ENCODE measurements around the gene BPIFB6.

Gene BPIFB6

GRCh38 chr20:33031531-33031930 lies at the start of gene BPIFB6:
TSS of gene BPIFB6 (plus strand) at chr20:33031648. CDS start at chr20:33031648, 0 bp downstream.
- DNase-seq, result no peak

DNA sequence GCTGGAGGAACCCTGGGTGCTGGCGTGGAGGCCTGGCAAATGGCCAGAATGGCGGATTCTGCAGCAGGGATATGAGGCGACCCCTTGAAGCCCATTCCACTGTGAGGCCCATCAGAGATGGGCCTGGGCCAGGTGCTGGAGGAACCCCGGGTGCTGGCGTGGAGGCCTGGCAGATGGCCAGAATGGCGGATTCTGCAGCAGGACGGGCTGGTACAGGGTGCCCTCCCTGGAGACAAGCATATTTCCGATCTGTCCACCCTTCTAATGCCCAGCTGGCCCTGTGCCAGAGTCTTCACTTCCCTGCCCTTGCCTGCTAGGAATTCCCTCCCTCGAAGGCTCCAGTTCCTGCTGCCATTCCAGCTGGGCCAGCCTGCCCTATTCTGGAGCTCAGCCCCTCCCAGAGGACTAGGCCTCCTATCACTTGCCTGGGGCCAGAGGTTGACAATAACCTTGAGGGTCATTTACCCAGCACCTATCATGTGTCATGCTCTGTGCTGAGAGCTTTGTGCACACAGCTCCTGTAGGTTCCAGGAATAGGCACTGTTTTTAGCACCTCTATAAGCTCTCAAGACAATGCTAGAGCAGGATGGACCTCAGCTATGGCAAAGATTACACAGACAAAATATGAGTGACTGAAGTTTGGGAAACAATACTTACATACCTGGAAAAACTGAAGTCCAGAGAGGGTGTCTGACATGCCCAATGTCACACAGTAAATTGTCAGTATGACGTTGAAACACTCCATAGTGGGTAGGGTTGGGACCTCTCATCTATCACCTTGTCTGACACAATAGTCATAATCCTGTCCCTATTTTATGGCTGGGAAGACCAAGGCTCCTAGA lies 48.6 kb upstream of the BPIFB6 start:
- DNase-seq, result no peak

GRCh38 chr20:32983459-32984112 lies 47.9 kb upstream of the BPIFB6 start:
- DNase-seq, result no peak

- DNase-seq, result no peak
These were observed 47.3 kb upstream of the BPIFB6 start for GRCh38 chr20:32984196-32984595.

DNA sequence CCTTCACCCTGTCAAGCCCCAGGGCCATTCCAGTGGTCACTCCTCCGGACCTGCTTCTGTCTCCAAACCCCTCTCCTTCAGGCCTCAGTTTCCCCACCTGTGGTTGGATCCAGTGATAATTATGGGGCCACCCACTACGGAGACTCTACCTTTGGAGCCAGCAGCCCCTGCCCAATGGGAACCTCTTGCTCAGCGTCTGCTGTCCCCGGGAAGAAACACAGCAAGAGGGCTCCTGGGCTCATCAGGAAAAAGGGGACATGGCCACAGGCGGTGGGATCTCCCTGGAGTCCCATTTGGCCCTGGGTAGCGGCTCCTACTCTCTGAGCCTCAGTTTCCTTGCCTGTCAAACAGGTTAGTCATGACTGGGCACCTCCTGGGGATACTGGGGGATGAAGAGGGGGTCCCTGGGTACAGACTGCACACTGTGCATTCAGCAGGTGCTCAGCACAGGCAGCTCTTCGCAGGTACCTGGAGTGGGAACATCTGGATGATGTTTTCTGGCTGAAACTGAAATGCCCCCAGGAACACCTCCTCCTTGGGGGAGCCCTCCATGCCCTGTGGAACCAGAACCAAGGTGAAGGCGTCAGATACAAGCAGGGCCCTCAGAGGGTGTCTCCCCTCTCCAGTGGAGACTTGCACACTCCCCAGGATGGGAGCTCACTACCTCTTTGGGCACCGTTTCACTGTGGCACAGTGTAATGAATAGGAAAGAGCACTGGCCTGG lies 46.7 kb upstream of the BPIFB6 start:
- no peak for DNase-seq

- DNase-seq, result no peak
These were observed 45.9 kb upstream of the BPIFB6 start for GRCh38 chr20:32985596-32985995.

DNA sequence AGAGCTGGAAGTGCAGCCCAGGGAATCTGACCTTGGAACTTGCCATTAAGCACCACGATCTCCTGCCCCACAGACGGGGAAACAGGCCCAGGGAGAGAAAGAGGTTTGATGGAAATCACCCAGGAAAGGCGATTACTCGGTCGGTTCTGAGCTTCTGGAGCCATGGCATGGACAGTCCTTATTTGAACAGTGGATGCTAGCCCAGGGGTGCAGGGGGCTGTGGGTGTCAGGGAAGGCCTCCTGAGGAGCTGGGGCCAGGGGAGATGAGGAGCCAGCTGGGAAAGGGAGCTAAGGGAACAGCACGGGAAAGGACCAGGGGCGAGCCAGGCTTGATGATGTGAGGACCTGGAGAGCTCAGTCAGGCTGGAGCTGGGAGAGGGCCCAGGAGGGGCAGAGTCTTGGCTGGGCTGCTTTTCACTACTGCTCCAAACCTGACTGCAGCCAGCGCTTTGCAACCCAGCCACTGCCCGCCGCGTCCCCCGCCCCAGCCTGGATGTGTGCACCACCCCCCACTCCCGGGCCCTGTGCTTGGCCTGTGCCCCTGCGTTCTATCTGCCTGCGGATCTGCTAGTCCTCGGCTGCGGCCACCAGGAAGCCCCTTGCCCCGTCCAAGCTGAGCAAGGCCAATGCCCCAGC lies 45.0 kb upstream of the BPIFB6 start:
- no peak for DNase-seq

GRCh38 chr20:32987044-32987825 lies 44.2 kb upstream of the BPIFB6 start:
- DNase-seq, result no peak

GRCh38 chr20:32988008-32988407 lies 43.4 kb upstream of the BPIFB6 start:
- DNase-seq, result no peak

DNA sequence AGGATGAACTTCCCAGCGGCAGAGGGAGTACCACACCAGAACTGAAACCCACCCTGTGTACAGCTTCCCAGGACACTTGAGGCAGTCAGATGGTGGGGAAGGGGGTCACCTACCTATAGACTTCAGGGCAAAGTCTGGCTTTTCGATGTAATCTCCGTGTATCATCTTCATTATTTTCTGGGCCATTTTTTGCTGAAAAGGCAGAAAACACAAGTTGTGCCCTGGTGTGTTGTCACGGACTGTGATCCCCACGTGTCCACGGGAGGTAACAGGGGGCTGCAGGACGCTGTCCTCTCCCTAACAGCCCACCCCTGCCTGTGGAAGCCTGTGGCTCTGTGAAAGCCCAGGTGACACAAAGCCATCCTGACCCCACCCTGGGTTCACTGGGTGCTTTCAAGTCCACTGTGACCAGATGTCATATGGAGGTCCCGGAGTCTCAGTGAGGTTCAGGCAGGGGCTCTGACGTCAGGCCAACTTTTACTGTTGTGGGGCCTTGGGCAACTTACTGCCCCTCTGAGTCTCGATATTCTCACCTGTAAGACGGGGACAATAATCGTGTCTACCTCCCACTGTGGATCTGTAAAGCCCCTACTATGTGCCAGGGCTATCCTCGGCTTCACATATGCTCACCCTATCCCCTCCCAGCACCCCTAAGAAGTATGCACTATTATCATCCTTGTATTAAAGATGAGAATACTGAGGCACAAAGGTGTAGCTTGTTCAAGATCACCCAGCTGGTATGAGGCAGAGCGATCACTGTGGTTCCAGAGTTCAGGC lies 41.8 kb upstream of the BPIFB6 start:
- no peak for DNase-seq

GRCh38 chr20:32990426-32990825 lies 41.0 kb upstream of the BPIFB6 start:
- DNase-seq, result no peak

GRCh38 chr20:32991383-32991782 lies 40.1 kb upstream of the BPIFB6 start:
- no peak for DNase-seq

GRCh38 chr20:32991792-32992641 lies 39.4 kb upstream of the BPIFB6 start:
- DNase-seq, result no peak

DNA sequence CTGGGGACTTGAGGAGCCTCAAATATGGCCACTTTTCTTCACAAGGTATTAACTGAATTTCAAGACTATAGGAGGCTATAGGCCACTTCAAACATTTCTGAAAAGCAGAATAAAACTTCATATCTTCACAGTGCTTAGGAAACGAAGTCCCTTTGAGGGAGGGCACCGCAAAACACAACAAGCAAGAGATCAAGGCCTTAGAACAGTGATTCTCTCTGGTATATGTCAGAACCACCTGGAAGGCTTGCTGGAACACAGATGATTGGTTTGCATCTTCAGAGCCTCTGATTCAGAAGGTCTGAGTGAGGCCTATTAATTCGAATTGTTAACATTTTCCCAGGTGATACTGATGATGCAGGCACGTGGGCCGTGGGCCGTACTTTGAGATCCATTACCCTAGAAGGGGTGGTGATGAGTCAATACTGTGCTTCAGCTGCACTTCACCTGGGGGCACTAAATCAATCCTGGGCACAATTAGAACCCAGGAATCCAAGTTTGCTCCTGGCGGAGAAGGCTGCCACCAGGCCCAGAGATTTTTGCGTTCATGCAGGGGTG lies 37.9 kb upstream of the BPIFB6 start:
- DNase-seq, result no peak

DNA sequence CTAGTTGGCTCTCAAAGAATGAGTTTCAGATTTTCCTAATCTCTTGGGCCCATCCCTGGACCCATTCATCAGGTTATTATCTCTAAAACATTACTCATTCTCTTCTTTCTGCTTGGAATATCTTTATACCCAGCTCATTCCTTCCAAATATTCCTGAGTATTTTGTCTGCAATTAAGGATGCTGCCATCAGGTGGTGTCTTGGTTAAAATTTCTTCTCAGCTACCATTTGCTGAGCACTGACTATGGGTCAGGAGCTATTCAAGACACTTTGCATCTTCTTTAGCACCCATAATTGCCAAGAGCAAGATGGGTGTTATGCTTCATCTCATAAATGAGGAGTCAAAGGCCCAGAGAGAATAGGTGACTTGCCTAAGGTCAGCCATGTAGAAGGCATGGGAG lies 35.6 kb upstream of the BPIFB6 start:
- no peak for DNase-seq

DNA sequence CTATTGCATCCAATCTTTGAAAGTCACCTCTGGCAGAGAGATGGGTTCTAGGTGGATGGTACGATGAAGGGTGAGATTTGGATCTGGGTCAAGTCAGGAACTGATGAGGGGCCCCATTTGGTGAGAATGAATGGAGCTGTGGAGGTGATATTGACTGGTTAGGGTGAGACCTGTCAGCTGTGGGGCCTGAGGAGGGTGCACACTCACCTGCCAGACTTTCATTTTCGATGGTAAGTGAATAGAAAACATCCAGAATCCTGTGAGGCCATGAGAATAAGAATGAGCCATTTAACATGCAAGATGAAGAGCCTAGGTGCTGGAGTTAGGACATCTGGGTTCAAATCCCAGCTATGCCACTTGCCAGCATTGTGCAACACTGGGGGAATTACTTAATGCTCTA lies 34.0 kb upstream of the BPIFB6 start:
- DNase-seq, result no peak

DNA sequence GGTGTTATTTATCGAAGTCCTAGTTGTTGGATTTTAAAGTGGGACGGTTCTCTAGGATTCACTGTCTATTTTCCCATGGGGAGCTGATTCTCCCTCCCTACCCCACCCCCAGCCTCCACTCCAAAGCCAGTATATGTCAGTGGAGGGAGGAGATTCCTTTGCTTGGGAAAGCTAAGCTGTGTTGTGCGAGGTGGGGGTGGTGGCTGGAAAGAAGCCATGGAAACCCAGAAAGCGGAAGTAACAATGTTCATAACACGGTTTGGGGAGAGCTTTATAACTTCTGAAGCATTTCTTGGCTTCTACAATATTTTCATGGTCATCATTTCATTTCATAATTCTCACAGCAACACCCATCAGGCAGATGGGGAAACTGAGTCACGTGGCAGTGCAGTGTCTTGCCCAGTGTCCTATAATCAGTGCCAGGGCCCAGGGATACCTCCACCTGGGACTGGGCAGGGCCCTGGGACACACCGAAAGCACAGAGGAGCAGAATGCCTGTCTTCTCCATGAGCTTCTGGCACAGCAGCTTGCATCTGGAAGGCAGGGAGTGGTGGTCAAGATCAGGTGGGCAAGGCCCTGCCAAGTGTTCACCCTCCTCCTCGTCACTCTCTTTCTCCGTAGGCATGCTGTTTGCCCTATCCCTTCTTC lies 31.7 kb upstream of the BPIFB6 start:
- no peak for DNase-seq

- DNase-seq, result no peak
These were observed 30.5 kb upstream of the BPIFB6 start for GRCh38 chr20:33000802-33001466.
